ENCODE measurements around the gene RANBP1. TPM values are rescaled to one million over a fixed set of nuclear protein-coding genes. Genes with fewer than 3 reads are reported as not detected.
A peak's percentile ranks its signal among the peaks of the same experiment; 100 is the strongest.

RANBP1 gene
- total and polyA plus RNA-seq, 2 of the 4 experiments (the other 2 are of a cell fraction), result 173 to 376 TPM

DNA sequence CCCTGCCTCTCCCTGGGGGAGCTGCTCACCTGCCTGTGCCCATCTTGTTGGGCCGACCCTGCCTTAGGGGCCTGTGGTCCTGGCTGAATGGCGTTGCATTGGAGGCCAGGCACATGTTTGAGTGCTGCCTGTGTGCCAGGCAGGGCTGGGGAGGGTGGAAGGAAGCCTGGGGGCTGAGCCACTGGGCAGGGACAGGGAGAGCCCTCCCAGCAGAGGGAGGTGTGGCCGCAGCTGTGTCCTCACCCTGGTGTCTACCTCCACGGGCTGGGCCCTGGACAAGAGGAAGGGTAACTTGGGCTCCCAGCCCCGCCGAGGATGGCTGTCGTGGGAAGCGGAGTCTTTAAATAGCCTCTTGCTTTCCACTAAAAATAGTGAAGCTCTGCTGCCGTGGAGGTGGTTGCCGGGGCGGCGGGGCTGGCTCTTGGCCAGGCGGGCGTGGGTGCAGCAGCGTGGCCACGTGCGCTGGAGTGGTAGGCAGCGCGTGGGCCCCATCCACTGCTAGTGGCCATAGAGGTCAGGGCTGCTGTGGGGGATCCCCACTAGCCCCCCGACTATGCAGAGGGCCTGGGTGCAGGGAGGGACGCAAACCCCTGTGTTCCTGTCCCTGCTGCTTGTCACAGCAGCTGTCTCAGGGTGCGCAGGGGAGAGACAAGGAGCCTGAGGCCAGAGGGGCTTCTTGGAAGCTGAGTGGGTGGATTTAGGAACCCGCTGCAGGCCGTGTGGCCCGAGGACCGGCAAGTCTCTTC is 21.9 kb downstream of the RANBP1 start:
- H3K4me2 ChIP-seq (ENCODE audit: low read depth, low read length), result no peak overlapping the region
- ATAC-seq (ENCODE audit: low read depth), result no peak
- dilution Hi-C loops (cut with HindIII; ENCODE audit: low sequenced_read_pairs, unreplicated experiment), result no loop called here

More for the DNA sequence above, 21.9 kb downstream of the RANBP1 start:
- Histone ChIP-seq H3K23ac (ENCODE audit: low read depth, low read length) (no peak overlapping the region), H3K4me1 (ENCODE audit: control insufficient read depth, insufficient read depth, low read length) (peaks cover 24% of the 10 kb centered on the region), H3K18ac (ENCODE audit: low read depth, low read length) (no peak overlapping the region), H3K4ac (ENCODE audit: low read depth, low read length) (no peak overlapping the region), H3K36me3 (ENCODE audit: control insufficient read depth, insufficient read depth, low read length) (peaks cover 6% of the 10 kb centered on the region), H2AK5ac (ENCODE audit: low read depth, low read length) (peak overlapping the region; percentile 43; the same call in 1 of the 2 replicates), H4K91ac (ENCODE audit: insufficient read depth, low read depth, low read length) (no peak overlapping the region; the same call in 1 of the 2 replicates), H3K9me1 (ENCODE audit: insufficient read depth, low read length) (peaks cover 18% of the 10 kb centered on the region), H2AFZ (replicated peaks; ENCODE audit: low read length, poor library complexity) (no peak overlapping the region), H3K27me3 (ENCODE audit: control insufficient read depth, insufficient read depth, low read length) (no peaks in the 10 kb centered on the region), H2BK5ac (ENCODE audit: low read depth, low read length, poor library complexity, severe bottlenecking) (no peak overlapping the region), H3K14ac (replicated peaks; ENCODE audit: low read depth, low read length) (no peak overlapping the region), H3K56ac (ENCODE audit: extremely low read depth, insufficient read depth, low read length) (no peak overlapping the region), H2BK15ac (ENCODE audit: low read depth, low read length) (no peak overlapping the region), H4K5ac (ENCODE audit: low read depth, low read length) (no peak overlapping the region), H2AK9ac (replicated peaks; ENCODE audit: low read depth, low read length, poor library complexity) (peak overlapping the region; percentile 73), H2BK20ac (ENCODE audit: low read depth, low read length) (no peak overlapping the region), H3K9me3 (ENCODE audit: control insufficient read depth, insufficient read depth, low read length) (no peaks in the 10 kb centered on the region), H3K9ac (ENCODE audit: low read depth, low read length) (no peak overlapping the region), H3K27ac (ENCODE audit: insufficient read depth, low read length) (no peak overlapping the region), H2BK120ac (ENCODE audit: low read depth, low read length) (no peak overlapping the region), H3K79me1 (ENCODE audit: low read depth in 1 of 2, low read length in 2 of 2) (peaks cover 20 to 93% of the 10 kb centered on the region in 2 experiments), H4K20me1 (ENCODE audit: insufficient read depth, low read length) (peaks cover 81% of the 10 kb centered on the region), H4K8ac (ENCODE audit: low read depth in 2 of 2, low read length in 2 of 2) (no peak overlapping the region), H3K4me3 (ENCODE audit: insufficient read depth, low read depth, low read length) (no peak overlapping the region)
- TF ChIP-seq, protein P1, sequence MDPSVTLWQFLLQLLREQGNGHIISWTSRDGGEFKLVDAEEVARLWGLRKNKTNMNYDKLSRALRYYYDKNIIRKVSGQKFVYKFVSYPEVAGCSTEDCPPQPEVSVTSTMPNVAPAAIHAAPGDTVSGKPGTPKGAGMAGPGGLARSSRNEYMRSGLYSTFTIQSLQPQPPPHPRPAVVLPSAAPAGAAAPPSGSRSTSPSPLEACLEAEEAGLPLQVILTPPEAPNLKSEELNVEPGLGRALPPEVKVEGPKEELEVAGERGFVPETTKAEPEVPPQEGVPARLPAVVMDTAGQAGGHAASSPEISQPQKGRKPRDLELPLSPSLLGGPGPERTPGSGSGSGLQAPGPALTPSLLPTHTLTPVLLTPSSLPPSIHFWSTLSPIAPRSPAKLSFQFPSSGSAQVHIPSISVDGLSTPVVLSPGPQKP (IDR thresholded peaks at IDR 0.05; ENCODE audit: borderline replicate concordance, low read depth, low read length), result no peak
- TF ChIP-seq CHD1 (IDR thresholded peaks at IDR 0.05; ENCODE audit: low read depth, low read length) (no peak), RCOR1 (IDR thresholded peaks at IDR 0.05; ENCODE audit: insufficient replicate concordance, low read length) (no peak), FOS (IDR thresholded peaks at IDR 0.05; ENCODE audit: low read depth, low read length) (no peak), NFE2L2 (IDR thresholded peaks at IDR 0.05; ENCODE audit: low read depth, low read length) (no peak), MAFK (IDR thresholded peaks at IDR 0.05; ENCODE audit: low read depth, low read length) (no peak), BHLHE40 (IDR thresholded peaks at IDR 0.05; ENCODE audit: low read depth, low read length) (no peak), RAD21 (IDR thresholded peaks at IDR 0.05; ENCODE audit: low read length) (no peak)
- BruUV-seq (replicated peaks), result no TSS peak
- ChIA-PET POLR2A (ENCODE audit: unreplicated experiment) (no interaction called here), CTCF (no interaction called here)
- in situ Hi-C loops (cut with MboI; ENCODE audit: low sequenced_read_pairs), result no loop called here
- DNase-seq, result no peak
- WGBS, 2 experiments (ENCODE audit: extremely low coverage in 2 of 2, insufficient read length in 1 of 2), result 79% methylated on average over 6 of the region's 26 CpGs; no CpG with 5 or more reads in 1 of the 2 experiments
- intact Hi-C loops (cut with micrococcal nuclease), result no loop called here

Data from IMR-90 (cell line).